AG09319 (cell line): ENCODE results near the gene RIPOR2.
"Not testable (repeated sequence)": the region's sequence is repeated elsewhere in the genome, so short reads cannot be mapped to it uniquely, and the experiment has no call there.

Experiments
- DNase-seq: peaks from one replicate; pipeline ENCODE4 v3.0.0-alpha.2; 2010; ENCODE audit warnings: low read depth; ENCODE audit errors: extremely low read depth
- TF ChIP-seq, protein P1 (sequence below): IDR thresholded peaks from 2 replicates; pipeline ENCODE4 v1.5.1; 2011; ENCODE audit warnings: low read depth, mild to moderate bottlenecking, inconsistent platforms, low read length, moderate library complexity

RIPOR2 gene

DNA sequence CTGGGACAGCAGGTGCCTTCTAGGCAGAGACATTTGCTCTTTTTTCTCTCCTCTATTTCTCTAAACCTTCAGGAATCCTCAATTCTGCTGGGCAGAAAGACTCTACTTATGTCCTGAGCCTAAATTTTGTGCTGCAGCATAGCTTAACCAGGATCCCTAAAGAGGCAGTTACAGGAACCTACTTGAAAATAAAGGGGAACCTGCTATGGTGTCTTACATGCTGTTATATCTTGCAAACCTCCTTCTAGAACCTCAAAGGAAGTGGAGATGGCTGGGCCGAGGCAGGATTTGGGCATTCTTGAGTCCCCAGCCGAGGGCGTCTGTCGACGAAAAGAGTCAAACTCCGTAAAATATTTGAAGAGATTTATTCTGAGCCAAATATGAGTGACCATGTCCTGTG, 178.1 kb downstream of the RIPOR2 start:
- TF ChIP-seq, protein P1, sequence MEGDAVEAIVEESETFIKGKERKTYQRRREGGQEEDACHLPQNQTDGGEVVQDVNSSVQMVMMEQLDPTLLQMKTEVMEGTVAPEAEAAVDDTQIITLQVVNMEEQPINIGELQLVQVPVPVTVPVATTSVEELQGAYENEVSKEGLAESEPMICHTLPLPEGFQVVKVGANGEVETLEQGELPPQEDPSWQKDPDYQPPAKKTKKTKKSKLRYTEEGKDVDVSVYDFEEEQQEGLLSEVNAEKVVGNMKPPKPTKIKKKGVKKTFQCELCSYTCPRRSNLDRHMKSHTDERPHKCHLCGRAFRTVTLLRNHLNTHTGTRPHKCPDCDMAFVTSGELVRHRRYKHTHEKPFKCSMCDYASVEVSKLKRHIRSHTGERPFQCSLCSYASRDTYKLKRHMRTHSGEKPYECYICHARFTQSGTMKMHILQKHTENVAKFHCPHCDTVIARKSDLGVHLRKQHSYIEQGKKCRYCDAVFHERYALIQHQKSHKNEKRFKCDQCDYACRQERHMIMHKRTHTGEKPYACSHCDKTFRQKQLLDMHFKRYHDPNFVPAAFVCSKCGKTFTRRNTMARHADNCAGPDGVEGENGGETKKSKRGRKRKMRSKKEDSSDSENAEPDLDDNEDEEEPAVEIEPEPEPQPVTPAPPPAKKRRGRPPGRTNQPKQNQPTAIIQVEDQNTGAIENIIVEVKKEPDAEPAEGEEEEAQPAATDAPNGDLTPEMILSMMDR = no peak
- no peak for DNase-seq

DNA sequence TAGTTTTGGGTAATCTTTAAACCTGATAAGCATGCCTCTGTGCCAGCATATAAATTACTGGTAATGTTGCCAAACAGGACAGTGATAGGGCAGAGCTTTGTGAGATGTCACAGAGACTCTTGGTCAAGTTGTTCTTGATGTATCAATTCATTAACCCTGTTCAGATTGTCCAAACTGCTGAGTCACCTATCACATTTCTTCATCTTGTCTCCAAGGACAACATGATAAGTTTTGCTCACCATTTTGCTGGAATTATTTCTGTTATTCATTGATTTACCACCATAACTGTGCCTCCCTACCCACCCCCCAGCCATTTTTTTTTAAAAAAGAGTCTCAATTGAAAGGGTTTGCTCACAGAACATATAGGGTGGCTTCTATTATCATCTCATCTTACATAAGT, 180.5 kb downstream of the RIPOR2 start:
- DNase-seq = no peak
- TF ChIP-seq, protein P1 = no peak

DNA sequence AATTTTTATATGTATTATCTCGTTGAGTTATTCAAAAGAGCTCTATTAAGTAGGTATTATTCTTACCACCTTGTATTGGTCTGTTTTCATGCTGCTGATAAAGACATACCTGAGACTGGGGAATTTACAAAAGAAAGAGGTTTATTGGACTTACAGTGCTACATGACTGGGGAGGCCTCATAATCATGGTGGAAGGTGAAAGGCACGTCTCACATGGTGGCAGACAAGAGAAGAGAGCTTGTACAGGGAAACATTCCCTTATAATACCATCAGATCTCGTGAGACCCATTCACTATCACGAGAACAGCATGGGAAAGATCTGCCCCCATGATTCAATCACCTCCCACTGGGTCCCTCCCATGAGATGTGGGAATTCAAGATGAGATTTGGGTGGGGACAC, 181.4 kb downstream of the RIPOR2 start:
- DNase-seq = not testable (repeated sequence)
